Measurements from ENCODE around the gene PRSS12.

DNA sequence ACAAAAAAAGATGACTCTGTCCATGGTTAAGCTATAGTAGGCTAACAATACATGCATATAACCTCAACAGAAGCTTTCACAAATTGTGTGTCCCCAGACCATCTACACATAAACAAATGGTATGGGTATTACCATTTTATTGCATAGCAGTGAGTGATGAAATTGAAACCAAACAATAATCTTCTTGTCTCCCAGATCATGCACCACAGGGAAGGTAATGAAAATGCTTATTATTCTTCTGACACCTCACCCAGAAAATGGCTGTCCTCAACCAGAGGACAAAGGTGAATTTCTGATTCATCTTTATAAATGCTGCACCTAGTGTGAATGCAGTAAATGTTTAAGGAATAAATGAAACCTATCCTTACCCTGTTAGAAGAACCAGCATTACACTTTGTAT lies 8.0 kb downstream of the PRSS12 start:
- TF ChIP-seq, protein P1, sequence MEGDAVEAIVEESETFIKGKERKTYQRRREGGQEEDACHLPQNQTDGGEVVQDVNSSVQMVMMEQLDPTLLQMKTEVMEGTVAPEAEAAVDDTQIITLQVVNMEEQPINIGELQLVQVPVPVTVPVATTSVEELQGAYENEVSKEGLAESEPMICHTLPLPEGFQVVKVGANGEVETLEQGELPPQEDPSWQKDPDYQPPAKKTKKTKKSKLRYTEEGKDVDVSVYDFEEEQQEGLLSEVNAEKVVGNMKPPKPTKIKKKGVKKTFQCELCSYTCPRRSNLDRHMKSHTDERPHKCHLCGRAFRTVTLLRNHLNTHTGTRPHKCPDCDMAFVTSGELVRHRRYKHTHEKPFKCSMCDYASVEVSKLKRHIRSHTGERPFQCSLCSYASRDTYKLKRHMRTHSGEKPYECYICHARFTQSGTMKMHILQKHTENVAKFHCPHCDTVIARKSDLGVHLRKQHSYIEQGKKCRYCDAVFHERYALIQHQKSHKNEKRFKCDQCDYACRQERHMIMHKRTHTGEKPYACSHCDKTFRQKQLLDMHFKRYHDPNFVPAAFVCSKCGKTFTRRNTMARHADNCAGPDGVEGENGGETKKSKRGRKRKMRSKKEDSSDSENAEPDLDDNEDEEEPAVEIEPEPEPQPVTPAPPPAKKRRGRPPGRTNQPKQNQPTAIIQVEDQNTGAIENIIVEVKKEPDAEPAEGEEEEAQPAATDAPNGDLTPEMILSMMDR (IDR thresholded peaks at IDR 0.05): no peak
- no peak for TF ChIP-seq POLR2A (IDR thresholded peaks at IDR 0.05)
